ENCODE data around the gene ZNF516.

ZNF516 gene

DNA sequence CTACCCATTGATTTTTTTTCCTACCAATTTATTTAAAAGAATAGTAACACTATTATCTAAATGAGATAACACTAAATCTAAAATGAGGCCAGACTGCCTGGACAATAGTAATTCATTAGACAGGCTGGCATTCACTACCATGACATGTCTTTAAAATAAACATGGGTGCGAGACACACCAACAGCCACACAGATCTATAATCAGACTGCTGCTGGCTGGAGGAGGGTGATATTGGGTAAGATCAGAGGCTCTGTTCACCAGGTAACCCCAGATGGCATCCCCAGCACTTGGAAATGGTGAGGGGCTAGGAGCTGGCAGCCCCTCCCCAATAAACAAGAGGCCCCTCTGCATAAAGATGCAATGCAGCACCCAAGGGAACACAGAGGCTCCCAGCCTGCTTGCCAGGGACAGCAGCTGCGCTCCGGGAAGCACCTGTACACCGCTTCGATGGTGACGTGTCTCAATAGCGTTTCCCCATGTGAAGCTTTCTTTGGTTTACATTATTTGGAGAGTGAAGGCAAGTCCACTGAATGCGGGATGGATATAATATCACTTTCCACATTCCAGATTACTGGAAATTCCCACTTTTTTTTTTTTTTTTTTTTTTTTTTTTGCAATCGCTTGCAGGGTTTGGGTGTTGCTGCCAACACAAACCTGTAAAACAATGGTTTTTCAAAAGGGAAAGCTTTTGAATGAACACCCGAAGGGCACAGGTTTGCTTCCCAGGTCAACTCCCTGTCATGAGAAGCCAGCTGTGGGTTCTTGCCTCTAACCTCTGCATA is 159.0 kb downstream of the ZNF516 start:
- no peak for DNase-seq

DNA sequence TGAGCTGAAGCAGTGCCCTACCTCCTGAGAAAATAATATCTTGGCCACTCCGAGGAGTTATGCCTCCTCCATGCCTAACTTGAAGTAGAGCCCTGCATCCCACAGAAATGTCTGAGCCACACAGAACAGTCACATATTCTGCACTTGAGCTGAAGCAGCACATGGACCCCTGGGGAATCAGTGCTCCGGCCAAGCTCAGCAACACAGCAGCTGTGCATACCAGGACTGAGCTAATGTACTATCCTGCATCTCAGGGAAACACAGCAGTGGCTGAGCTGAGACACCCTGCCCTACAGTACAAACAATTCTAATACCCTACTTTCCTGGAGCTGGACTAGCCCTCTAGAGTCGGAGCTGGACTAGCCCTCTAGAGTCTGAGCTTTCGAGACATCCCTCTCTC is 166.9 kb downstream of the ZNF516 start:
- DNase-seq = no peak

DNA sequence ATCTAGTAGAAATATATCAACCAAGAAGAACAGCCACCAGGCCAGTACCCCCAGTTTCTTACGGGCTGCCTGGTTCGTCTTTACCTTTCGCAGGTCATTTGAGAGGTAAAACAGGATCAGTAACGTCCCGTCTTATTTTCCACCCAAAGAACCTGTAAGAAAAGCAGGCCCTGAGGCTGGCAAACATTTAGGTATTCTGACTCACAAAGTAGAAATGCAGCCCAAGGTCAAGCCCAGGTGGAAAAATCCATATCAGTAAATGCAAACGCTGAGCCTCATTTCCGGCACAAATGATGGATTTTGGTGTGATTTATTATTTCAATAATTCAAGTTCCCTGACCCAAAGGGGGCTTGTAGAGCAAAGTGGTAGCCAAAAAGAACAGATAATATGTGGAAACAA is 171.2 kb downstream of the ZNF516 start:
- no peak for DNase-seq

DNA sequence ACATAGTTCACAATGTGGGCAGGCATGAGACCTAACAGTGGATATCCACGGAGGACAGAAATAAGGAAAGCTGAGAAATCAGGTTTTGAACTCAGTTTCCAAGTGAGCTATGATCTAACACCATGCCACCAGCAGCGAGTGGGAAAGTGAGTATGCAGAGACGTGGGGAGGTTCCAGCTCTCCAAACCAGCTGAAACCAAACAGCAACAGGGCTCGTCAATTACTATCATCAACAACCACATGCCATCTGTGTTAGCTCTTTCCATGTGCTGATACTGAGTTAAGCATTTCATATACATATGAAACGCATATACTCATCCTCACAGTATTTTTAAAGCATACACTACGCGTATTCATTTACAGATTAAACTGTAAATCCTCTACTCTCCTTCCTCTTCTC is 172.4 kb downstream of the ZNF516 start:
- no peak for DNase-seq

DNA sequence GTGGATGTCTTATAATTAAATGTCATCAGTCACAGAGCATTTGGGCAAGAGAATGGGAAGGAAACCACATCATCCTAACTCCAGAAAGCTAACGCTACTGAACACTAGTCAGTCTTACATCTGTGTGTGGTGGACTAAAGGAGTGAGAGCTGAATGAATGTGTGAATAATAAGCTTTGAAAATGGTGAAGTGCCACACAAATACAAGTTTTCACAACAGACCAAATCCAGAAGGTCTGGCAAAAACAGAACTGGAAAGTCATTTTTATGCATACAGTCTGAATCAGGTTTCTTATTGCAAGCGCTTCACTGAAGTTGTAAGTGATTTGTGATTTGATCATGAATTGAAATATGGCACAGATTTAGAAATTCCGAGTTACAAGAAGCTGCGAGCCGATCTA is 175.7 kb downstream of the ZNF516 start:
- DNase-seq = no peak

DNA sequence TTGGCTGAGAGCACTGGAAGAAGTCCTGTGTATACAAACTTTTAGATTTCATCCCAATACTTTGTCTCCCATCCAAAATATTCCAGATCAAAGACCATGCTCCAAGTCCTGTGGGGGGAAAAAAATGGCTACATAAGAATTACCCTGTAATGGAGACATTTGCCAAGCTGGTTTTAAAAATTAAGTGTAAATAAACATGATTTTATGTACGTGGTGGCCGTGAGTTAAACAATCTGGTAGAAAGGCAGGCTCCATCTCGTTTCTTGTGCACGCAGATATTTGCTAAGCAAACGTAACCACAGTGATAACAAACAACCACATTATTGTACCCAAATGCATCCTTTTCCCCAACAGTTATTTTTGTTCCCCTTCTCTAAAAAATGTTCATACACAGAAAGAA is 176.4 kb downstream of the ZNF516 start:
- no peak for DNase-seq

DNA sequence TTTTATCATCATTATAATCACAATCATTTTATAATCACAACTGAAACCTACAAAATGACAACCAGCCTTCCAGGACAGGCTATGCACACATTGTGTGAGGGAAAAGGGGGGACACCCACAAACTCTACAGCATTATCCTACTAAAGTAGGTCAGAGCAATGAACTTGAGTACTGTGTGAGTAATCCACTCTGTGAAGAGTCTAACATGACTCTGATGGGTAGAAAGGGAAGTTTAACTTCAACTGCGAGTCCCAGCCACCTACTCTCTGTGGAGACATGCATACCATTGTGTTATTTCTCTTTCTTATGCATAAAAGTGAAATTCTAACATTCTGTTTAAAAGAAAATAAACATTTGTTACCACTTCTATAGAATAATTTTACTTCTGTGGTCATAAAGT is 177.9 kb downstream of the ZNF516 start:
- DNase-seq = no peak

DNA sequence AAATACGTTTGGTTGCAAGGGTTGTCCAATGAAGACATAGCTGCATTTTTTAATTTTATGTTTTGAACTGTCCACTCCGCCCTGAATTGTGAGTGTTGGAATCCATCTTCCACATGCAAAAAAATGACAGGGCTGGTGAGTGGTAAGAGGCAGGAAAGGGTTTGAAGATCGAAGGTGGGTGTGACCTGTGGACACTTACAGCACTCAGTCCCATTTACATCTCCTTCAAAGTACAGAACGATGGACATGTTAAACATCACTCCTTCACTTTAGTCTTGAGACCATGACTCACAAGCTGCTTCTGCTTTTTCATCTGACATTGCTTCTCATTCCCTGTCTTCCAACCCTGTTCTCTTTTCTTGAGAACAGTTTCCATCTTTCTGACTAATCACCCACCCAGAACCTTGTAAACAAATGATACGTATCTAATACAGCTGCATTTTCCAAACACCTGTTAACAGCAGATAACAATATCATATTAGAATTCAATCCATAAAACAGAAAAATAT is 179.3 kb downstream of the ZNF516 start:
- no peak for DNase-seq

DNA sequence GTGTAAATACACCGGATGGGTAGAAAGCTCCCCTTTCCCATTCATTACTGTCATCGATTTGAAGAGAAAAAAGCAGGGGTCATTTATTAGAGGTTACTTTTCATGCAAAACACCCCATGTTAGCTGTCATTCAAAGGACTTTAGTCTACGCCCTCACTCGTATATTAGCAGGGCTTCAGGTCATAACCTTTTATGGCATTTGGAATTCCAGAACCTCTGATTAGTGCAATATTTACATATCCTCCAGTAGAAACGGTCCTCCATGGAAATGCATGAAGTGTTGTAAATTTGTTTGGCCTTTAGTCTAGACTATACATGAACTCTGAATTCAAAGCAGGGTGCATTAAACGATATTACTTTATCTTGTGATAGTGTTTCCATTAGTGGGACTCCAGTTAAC is 180.5 kb downstream of the ZNF516 start:
- no peak for DNase-seq

DNA sequence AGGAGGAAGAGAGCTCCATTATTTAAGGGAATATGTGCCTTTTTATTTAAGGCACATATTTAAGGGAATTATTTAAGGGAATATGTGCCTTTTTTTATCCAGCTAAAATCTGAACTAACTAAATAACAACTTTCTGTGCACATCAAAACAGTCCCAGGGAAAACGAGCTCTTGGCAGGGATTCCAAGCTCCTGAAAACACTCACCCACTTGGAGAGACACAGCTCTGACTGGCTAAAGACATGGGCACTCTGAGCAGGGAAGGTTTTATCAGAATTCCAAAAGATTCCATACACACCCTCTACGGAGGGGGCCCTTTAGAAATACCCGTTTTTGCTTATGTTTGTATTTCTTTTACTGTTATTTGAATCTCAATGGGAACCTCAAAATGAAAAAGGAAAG is 181.0 kb downstream of the ZNF516 start:
- DNase-seq = no peak

Data from activated T-cell treated with anti-CD3 and anti-CD28 coated beads, Interleukin-2, amount 50 U/mL, for 48 hours (primary cell).